ENCODE data around the gene TMEM134.

TMEM134 gene

DNA sequence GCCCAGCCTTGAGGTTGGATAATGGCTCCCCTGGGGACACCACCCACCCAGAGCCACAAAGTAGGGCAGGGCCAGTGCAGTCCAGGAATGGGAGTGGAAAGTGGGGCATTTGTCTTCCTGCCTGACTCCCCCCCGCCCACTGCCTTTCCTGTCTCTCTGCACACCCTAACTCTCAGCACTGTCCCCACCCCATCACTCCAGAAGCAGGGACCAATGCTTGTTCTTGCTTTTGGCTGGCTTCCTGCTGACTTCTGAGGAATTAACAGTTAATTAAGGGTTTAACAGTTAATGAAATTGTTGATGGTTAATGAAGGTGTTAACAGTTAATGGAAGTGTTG is 31.4 kb upstream of the TMEM134 start:
- DNase-seq (ENCODE audit: insufficient read length, low spot score) = no peak
- no peak for FAIRE-seq
- no peak for TF ChIP-seq SPI1 (IDR thresholded peaks at IDR 0.05; ENCODE audit: low read depth, low read length)
- TF ChIP-seq POLR2AphosphoS5 (IDR thresholded peaks at IDR 0.05; ENCODE audit: low read depth, low read length) = no peak
- no peak for TF ChIP-seq TAF1 (IDR thresholded peaks at IDR 0.05; ENCODE audit: low read depth, low read length)
- no peak for TF ChIP-seq POLR2A (IDR thresholded peaks at IDR 0.05; ENCODE audit: low read depth, low read length)
- TF ChIP-seq POU2F2 (IDR thresholded peaks at IDR 0.05; ENCODE audit: low read depth, low read length) = no peak
- TF ChIP-seq PAX5 (IDR thresholded peaks at IDR 0.05; ENCODE audit: insufficient read depth, low read length, severe bottlenecking) = no peak

DNA sequence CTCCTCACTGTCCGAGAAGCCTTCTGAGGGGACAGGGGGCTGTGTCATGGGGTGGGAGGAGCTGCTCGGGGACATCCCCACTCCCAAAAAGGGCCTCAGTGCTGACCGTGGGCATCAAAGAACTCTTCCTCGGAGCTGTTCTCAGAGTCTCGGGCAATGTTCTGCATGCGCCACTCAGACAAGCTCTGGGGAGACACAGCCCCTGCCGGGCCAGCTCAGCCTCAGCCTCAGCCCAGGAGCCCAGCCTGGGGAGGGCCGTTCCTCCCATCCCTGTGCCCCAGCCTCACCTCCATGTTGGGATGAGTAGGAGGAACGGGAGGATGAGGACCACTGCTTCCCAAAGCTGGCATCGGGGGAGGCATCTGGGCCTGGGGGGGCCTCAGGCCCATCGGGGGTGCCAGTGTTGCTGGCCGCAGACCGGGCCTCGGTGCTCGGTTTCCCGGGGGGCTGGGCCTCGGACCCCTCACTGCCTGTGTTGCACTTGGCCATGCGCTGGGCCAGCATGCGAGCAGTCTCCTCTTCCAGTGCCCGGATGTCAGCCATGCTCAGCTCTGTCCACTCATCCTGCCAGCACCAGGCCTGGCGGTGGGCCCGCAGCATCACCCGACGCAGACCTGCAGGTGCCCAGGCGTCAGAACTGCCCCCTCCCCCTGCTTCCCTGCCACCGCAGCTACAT is 30.9 kb upstream of the TMEM134 start:
- no peak for TF ChIP-seq POU2F2 (IDR thresholded peaks at IDR 0.05; ENCODE audit: low read depth, low read length)
- TF ChIP-seq POLR2A (IDR thresholded peaks at IDR 0.05; ENCODE audit: low read depth, low read length) = no peak
- TF ChIP-seq SPI1 (IDR thresholded peaks at IDR 0.05; ENCODE audit: low read depth, low read length) = no peak
- TF ChIP-seq PAX5 (IDR thresholded peaks at IDR 0.05; ENCODE audit: insufficient read depth, low read length, severe bottlenecking) = no peak
- no peak for TF ChIP-seq POLR2AphosphoS5 (IDR thresholded peaks at IDR 0.05; ENCODE audit: low read depth, low read length)
- TF ChIP-seq TAF1 (IDR thresholded peaks at IDR 0.05; ENCODE audit: low read depth, low read length) = no peak
- FAIRE-seq (no peak), DNase-seq (ENCODE audit: insufficient read length, low spot score) (no peak)

DNA sequence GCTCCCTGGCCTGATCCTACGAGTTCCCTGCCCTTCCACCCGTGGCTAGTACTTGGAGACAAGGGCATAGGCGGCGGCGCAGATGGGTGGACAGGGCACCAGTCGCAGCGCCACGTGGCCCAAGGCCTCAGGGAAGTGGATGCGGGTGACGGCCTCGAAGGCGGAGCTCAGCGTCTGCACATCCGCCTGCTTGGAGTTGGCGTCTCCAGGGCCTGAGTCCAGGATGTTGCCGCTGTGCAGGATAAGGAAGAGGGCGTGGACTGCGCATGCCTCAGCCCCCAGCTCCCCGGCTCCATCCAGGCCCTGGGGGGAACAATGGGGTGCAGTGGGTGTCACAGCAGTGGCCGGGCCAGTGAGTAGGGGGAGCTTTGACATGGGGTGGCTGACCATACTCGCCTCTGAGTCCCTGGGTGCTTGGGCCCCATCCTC is 29.5 kb upstream of the TMEM134 start:
- FAIRE-seq (no peak), DNase-seq (ENCODE audit: insufficient read length, low spot score) (no peak)
- TF ChIP-seq POLR2A (IDR thresholded peaks at IDR 0.05; ENCODE audit: low read depth, low read length) (no peak), PAX5 (IDR thresholded peaks at IDR 0.05; ENCODE audit: insufficient read depth, low read length, severe bottlenecking) (no peak), POLR2AphosphoS5 (IDR thresholded peaks at IDR 0.05; ENCODE audit: low read depth, low read length) (no peak), SPI1 (IDR thresholded peaks at IDR 0.05; ENCODE audit: low read depth, low read length) (no peak)

DNA sequence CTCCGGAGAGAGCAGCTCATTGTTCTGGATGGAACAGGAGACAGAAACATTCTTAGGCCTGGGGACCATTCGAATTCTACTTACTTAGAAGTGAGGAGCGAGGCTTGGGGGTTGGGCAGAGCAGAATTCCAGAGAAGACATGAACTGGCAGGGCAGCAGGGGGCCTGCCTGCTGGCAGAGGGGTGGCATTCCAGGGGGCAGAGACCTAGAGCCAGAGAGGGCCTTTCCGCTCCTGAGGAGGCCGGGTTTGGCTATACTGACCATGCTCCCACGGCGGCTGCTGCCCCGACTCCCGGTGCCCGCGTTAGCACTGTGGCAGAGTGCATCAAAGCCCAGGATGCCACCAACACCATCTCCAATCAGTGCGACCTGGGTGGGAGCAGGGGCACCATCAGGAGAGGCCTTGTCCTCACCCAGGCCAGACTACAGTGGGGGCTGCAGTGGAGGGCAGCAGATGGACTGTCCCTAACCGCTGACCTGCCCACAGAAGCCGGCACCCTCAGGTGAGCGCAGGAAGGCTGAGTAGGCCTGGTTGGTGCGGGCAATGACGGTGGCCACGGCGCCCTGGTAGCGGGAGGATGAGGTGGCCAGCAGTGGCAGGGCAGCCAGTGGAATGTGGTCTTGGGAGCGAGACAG is 28.7 kb upstream of the TMEM134 start:
- FAIRE-seq (no peak), DNase-seq (ENCODE audit: insufficient read length, low spot score) (no peak)
- no peak for TF ChIP-seq PAX5 (IDR thresholded peaks at IDR 0.05; ENCODE audit: insufficient read depth, low read length, severe bottlenecking)
- no peak for TF ChIP-seq POLR2AphosphoS5 (IDR thresholded peaks at IDR 0.05; ENCODE audit: low read depth, low read length)
- no peak for TF ChIP-seq SPI1 (IDR thresholded peaks at IDR 0.05; ENCODE audit: low read depth, low read length)
- no peak for TF ChIP-seq POLR2A (IDR thresholded peaks at IDR 0.05; ENCODE audit: low read depth, low read length)
- TF ChIP-seq POU2F2 (IDR thresholded peaks at IDR 0.05; ENCODE audit: low read depth, low read length) = no peak
- no peak for TF ChIP-seq TAF1 (IDR thresholded peaks at IDR 0.05; ENCODE audit: low read depth, low read length)

DNA sequence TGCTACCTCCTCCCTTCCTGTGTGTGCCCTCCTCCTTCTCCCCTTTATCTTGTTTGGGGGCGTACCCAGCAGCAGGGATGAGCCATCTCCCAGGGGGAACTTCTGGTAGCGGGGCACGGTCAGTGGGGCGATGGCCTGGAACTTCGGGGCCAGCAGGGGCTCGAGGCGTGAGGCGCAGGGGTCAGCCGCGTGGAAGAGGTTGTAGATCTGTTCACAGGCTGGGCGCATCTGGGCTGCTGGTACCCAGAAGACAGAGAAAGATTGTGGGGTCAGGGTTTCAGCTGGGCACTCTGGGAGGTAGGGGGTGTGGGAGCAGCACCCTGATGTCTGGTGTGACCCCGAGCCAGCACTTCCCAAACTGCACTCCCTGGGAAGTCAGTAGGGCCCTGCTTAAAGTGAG is 27.1 kb upstream of the TMEM134 start:
- FAIRE-seq = no peak
- peak; percentile 16 for DNase-seq (ENCODE audit: insufficient read length, low spot score)
- TF ChIP-seq POLR2AphosphoS5 (IDR thresholded peaks at IDR 0.05; ENCODE audit: low read depth, low read length) = no peak
- TF ChIP-seq SPI1 (IDR thresholded peaks at IDR 0.05; ENCODE audit: low read depth, low read length) = no peak
- TF ChIP-seq POU2F2 (IDR thresholded peaks at IDR 0.05; ENCODE audit: low read depth, low read length) = no peak
- TF ChIP-seq PAX5 (IDR thresholded peaks at IDR 0.05; ENCODE audit: insufficient read depth, low read length, severe bottlenecking) = no peak
- no peak for TF ChIP-seq TAF1 (IDR thresholded peaks at IDR 0.05; ENCODE audit: low read depth, low read length)
- no peak for TF ChIP-seq POLR2A (IDR thresholded peaks at IDR 0.05; ENCODE audit: low read depth, low read length)

DNA sequence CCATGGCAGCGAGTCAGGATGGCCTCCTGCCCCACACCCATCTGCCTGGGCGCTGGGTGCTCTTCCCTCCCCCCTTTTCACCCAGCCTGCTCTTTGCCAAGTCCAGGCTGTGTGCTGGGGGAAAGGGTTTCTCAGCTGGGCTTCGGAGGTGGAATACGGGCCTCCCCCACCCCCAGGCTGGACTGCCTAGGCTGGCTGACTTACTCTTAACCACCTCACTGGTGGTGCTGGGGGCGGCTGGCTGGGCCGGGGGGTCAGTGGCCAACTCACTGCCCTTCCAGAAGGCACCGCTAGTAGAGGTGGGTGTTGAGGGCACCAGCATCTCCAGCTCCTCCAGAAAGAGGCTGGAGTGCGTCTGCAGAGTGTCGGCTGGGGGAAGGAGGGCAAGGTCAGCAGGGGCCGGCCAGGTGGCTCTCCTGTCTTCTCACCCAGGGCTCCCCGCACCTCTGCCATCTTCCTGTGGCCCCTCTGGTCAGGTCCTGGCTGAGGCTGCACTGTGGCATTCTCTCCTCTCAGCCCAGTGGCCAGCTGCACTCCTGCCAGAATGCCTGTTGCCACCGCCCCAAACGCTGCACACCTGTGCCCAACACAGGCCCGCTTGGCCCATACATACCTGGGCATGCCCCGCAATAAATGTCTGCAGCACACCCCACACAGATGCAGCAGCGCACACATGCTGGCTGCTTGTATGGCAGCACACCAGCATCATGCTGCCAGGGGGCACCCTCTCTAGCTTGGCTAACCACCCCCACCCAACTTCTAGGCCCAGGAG is 26.4 kb upstream of the TMEM134 start:
- FAIRE-seq = no peak
- peak; percentile 29 for DNase-seq (ENCODE audit: insufficient read length, low spot score)

DNA sequence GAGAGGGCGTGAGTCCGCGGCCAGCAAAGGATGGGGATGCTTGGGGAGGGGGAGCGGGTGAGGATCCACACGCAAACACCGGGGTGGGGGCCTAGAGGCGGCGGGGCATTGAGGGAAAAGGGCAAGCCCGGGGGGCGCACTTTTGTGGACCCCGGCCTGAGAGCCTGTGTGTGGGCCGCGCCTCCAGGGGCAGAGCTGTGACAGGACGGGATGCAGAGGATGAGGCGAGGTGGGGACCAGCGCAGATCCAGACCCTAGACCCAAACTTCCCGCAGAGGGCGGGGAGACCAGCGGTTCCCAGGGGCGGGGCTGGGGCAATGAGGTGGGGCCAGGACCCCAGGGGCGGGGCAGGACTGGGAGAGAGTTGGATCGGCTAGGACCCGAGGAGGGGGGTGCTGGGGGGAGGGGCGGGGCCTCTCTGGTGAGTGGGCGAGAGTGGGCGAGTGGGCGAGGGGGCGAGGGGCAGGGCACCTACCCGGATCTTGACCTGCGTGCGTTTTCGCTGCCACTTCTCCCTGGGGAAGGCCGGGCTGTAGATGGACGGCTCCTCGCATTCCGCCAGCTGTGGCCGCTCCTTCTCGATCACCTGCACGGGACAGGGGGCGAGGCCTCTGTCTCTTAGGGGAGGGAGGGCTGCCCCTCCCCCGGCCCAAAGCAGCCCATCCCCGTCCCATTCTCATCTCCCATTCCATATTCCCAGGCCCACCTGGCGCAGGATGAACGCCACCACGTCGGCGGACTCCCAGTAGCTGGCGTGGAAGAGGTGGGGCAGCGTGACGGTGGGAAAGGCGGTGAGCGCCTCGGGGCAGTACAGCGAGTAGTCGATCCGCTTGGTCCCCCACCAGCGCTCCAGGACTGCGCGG is 25.6 kb upstream of the TMEM134 start:
- TF ChIP-seq POU2F2 (IDR thresholded peaks at IDR 0.05; ENCODE audit: low read depth, low read length) (no peak), TAF1 (IDR thresholded peaks at IDR 0.05; ENCODE audit: low read depth, low read length) (no peak), PAX5 (IDR thresholded peaks at IDR 0.05; ENCODE audit: insufficient read depth, low read length, severe bottlenecking) (no peak), POLR2A (IDR thresholded peaks at IDR 0.05; ENCODE audit: low read depth, low read length) (no peak), SPI1 (IDR thresholded peaks at IDR 0.05; ENCODE audit: low read depth, low read length) (no peak), POLR2AphosphoS5 (IDR thresholded peaks at IDR 0.05; ENCODE audit: low read depth, low read length) (no peak)
- FAIRE-seq (no peak), DNase-seq (ENCODE audit: insufficient read length, low spot score) (peak; percentile 26)

More for the DNA sequence above, 26.4 kb upstream of the TMEM134 start:
- no peak for TF ChIP-seq POLR2AphosphoS5 (IDR thresholded peaks at IDR 0.05; ENCODE audit: low read depth, low read length)
- TF ChIP-seq PAX5 (IDR thresholded peaks at IDR 0.05; ENCODE audit: insufficient read depth, low read length, severe bottlenecking) = no peak
- TF ChIP-seq SPI1 (IDR thresholded peaks at IDR 0.05; ENCODE audit: low read depth, low read length) = no peak
- TF ChIP-seq TAF1 (IDR thresholded peaks at IDR 0.05; ENCODE audit: low read depth, low read length) = no peak
- TF ChIP-seq POU2F2 (IDR thresholded peaks at IDR 0.05; ENCODE audit: low read depth, low read length) = no peak
- TF ChIP-seq POLR2A (IDR thresholded peaks at IDR 0.05; ENCODE audit: low read depth, low read length) = no peak

DNA sequence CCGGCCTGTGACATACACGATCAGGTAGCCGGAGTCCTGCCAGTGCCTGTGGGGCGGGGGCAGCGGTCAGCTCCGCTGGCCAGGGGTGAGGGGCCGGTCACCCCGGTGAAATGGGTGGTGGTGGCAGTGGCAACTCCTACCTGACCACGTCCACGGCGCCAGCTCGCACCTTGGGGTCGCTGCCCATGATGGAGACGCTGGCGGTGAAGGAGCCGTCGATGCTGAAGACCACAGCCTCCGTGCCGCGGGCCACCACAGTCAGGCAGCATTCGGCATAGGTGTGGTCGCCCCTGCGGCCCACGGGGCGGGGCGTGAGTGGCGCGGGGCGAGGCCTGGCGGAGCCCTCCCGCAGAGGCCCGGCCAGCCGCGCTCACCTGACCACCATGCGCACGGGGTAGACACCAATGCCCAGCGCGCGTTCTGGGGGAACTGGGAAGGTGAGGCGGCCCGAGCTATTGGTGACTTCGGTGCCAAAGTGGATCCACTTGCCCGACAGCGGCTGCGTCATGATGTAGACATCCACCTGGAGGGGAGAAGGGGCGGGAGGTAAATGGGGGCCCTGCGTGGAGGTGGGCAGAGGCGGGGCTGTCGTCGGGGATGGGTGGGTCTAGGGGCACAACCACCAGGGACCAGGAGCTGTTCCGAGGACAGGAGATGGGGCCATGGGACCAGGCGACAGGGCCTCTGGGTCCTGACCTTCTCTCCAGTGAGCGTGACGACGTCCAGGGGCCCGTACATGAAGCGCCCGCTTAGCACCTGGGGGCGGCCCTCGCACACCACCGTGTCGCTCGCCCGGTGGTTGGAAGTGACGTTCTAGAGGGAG is 24.7 kb upstream of the TMEM134 start:
- no peak for TF ChIP-seq SPI1 (IDR thresholded peaks at IDR 0.05; ENCODE audit: low read depth, low read length)
- TF ChIP-seq PAX5 (IDR thresholded peaks at IDR 0.05; ENCODE audit: insufficient read depth, low read length, severe bottlenecking) = no peak
- no peak for TF ChIP-seq POU2F2 (IDR thresholded peaks at IDR 0.05; ENCODE audit: low read depth, low read length)
- no peak for TF ChIP-seq POLR2A (IDR thresholded peaks at IDR 0.05; ENCODE audit: low read depth, low read length)
- TF ChIP-seq TAF1 (IDR thresholded peaks at IDR 0.05; ENCODE audit: low read depth, low read length) = no peak
- no peak for TF ChIP-seq POLR2AphosphoS5 (IDR thresholded peaks at IDR 0.05; ENCODE audit: low read depth, low read length)
- DNase-seq (ENCODE audit: insufficient read length, low spot score) = peak; percentile 13
- FAIRE-seq = no peak
